HG03460 (cell line): Measurements from ENCODE around the gene RPS14.

Experiments used
- ATAC-seq: cut with Tn5 transposase; IDR thresholded peaks from one replicate; pipeline ENCODE4 v1.9.1; 2021; ENCODE audit not compliant: unreplicated experiment

The RPS14 gene

GRCh38 chr5:150449517-150450339 is at the start of gene RPS14:
TSS of gene RPS14 (minus strand) at chr5:150449739. CDS start at chr5:150447733, 2,006 bp downstream.
- ATAC-seq: peak; percentile 92

- no peak for ATAC-seq
These were observed 49.4 kb upstream of the RPS14 start for GRCh38 chr5:150498971-150499370.

- ATAC-seq: no peak
These were observed 49.0 kb upstream of the RPS14 start for GRCh38 chr5:150498501-150498900.

GRCh38 chr5:150497989-150498317 is 48.4 kb upstream of the RPS14 start:
- no peak for ATAC-seq

GRCh38 chr5:150497274-150497988 is 47.9 kb upstream of the RPS14 start:
- no peak for ATAC-seq

- ATAC-seq: no peak
These were observed 47.0 kb upstream of the RPS14 start for GRCh38 chr5:150496534-150496933.

- no peak for ATAC-seq
These were observed 46.6 kb upstream of the RPS14 start for GRCh38 chr5:150496098-150496497.

GRCh38 chr5:150492621-150493020 is 43.1 kb upstream of the RPS14 start:
- ATAC-seq: no peak

- no peak for ATAC-seq
These were observed 42.3 kb upstream of the RPS14 start for GRCh38 chr5:150491876-150492275.

- no peak for ATAC-seq
These were observed 41.2 kb upstream of the RPS14 start for GRCh38 chr5:150490754-150491153.

- no peak for ATAC-seq
These were observed 40.7 kb upstream of the RPS14 start for GRCh38 chr5:150490296-150490669.

GRCh38 chr5:150489360-150490295 is 40.1 kb upstream of the RPS14 start:
- ATAC-seq: peak; percentile 75

GRCh38 chr5:150488519-150489359 is 39.2 kb upstream of the RPS14 start:
- ATAC-seq: no peak

GRCh38 chr5:150487199-150488061 is 37.9 kb upstream of the RPS14 start:
- ATAC-seq: no peak

- no peak for ATAC-seq
These were observed 37.1 kb upstream of the RPS14 start for GRCh38 chr5:150486402-150487198.

GRCh38 chr5:150485693-150486401 is 36.3 kb upstream of the RPS14 start:
- ATAC-seq: no peak

- ATAC-seq: no peak
These were observed 35.6 kb upstream of the RPS14 start for GRCh38 chr5:150484964-150485692.
